ENCODE data around the gene SPTLC3. TPM values are rescaled to one million over a fixed set of nuclear protein-coding genes. Genes with fewer than 3 reads are reported as not detected.

SPTLC3 gene
- total RNA-seq, 1 experiment from 2014 or later, result 3.8 TPM

DNA sequence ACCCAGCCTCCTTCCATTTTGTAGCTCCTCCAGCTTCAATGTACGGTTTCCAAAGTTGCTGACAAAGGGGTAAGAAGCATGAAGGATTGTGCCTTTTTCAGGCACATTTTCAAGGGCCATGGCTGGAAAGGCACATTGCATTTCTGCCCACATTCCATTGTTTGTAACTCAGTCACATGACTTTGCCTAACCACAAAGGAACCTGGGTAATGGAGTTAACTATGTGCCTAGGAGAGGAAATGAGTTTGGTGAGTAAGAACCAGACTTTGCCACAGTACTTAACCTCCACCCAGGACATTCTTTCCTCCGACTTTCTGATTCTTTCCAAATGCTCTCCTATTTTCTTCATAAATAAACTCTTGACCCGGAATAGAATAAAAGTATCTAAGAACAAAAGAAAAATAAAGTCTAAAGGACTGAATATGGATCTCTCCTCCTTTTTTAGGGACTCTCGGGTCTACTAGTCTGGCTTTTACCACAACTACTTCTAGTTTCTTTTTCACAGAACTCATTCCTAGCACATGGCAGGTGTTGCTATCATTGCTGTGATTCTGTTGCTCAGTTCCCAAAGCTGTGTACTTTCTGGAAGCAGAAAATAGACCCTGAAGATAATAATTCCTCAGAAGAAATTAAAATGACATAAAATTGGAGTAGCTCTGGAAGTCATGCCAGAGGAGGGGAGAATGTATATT, 130.8 kb downstream of the SPTLC3 start:
- DNase-seq (ENCODE audit: low spot score), result no peak

DNA sequence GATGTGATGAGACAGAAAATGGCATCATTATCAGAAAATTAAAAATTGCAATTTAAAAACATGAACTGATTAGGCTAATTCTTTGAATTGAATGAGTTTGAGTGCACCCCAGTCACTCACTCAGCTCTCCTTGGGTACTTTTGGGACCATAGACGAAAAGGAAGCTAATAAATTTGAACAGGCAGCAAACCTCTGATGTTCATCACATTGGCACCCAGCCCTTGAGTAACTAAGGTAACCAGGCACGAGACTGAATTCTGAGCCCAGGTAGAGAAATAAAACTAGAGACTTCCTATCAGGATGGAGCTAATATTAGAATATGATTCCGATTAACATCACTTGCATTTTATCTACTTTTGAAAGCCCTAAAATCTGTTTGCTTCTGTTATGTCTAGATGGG, 131.4 kb downstream of the SPTLC3 start:
- DNase-seq (ENCODE audit: low spot score), result no peak

DNA sequence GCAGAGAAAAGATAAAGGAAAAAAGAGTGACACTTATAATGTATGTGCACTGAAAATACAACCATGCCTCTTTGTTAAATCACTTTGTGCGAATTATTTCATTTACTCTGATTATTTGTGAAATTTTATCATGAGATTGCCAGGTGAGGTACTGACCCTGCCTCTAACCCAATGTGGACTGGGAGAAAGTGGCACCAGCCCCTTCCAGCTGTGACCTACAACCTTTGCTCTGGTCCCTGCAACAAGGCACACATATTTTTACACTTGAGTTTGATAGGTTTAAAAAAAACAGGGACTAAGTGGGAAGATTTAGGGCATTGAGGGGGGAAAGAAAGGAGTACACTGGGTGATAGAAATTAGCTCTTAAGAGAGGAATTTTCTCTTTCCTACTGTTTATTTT, 132.0 kb downstream of the SPTLC3 start:
- no peak for DNase-seq (ENCODE audit: low spot score)

DNA sequence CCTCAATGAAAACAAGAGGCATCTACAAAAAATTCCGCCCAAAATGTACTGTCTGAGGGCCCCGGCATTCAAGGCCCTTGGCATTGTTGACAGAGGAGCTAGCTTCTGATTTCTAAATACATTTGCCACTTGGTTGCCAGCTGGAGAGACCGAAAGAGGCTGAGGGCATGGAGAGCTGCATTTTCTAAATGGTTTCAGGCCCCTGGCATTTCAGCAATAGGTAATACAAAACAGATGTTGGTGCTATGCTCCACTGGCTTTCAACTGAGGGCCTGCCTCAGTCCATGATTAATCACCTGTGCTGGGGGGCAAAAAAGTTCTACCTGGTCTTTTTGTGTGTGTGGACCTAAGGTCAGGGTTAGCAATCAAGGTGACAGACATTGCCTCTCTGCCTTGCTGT, 132.8 kb downstream of the SPTLC3 start:
- DNase-seq (ENCODE audit: low spot score), result no peak

DNA sequence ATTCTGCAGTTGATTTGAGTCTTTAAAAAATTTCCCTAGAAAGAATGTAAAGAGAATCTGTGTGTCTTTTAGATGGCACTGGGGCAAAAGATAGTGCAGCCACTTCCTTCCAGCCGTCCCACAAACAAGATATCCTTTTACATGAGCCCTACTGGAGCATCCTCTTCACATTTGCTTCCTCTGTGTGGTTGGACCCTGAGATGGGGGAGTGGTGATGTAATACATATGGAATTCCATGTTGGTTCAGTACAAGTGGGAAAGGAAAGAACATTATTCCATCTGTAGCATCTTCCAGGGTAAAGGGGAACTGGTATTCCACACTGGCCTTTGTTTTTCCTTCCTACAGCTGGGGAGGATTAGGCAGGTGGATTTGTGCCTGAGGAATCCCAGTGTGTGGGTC, 133.4 kb downstream of the SPTLC3 start:
- DNase-seq (ENCODE audit: low spot score), result no peak

DNA sequence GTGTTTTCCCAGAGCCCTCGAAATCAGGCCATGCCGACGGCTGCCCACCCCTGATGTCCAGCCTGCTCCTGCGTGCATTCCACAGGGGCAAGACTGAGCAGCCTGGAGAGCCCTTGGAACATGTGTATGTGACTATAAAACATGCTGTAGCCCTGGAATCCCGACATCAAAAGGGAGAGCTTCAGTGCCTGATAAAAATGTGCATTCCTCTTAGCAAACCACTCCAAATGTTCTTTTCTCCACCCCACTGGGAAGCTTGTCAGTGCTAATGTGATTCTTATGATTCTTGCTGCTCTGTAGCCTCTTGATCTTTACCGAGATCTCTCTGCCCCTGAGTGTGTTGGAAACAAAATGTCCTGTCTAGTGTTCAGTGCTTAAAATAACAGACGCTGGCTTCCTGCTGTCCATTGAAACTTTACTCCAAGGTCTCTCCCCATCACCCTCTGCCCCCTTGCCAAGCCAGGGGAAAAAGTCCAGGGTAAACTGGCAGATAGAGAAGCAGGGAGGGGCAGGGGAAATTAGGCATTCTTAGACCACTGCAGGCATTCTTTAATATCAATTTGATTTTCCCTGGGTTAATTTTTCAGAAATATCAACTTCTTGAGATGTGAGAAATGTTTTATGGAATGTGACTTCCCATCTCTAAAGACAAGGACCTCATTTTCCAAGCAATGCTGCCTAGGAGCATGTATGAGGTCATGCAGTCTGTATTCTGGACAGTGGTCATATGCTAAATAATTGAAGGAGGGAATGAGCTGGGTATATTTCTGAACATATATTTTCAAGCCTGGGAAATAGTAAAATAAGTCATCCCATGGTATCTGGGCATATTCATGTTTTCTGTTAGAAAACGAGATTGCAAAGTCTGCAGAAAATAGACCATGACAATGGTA, 138.5 kb downstream of the SPTLC3 start:
- DNase-seq (ENCODE audit: low spot score), result no peak

DNA sequence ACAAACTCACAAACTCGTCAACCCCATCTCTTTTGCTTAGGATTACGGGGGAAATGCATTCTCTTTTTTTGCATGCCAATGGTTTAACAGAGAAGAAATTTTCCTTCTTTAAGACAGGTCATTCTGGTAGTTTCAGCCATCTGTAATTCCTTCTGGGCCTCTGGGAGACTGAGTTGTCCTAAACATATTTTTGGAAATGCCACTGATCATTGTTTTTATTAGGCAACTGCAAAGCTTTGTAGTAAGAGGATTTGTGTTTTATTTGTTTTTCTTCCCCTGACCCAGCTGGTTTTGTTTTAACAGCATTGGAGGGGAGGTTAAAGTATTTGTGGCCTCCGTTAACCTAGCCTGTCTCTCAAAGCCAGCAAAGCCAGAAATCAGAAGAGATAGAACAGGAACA, 139.2 kb downstream of the SPTLC3 start:
- no peak for DNase-seq (ENCODE audit: low spot score)

DNA sequence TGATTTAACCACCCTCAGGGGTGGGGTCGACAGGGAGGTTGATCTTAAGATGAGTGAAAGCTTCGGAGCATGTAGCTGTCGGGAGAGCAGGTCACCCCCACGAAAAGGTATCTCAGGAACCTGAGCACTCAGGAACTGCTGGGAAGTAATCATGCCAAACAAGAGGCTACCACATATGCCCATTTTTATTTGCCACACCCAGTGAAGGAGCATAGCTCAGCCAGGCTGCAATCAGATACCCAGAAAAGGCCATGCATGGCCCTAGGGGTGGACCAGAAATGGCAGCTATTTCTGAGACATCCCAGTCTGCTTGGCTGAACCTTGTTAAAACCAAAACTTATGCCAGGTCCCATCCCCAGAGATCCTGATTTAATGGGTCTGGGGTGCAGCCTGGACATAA, 139.6 kb downstream of the SPTLC3 start:
- DNase-seq (ENCODE audit: low spot score), result no peak

DNA sequence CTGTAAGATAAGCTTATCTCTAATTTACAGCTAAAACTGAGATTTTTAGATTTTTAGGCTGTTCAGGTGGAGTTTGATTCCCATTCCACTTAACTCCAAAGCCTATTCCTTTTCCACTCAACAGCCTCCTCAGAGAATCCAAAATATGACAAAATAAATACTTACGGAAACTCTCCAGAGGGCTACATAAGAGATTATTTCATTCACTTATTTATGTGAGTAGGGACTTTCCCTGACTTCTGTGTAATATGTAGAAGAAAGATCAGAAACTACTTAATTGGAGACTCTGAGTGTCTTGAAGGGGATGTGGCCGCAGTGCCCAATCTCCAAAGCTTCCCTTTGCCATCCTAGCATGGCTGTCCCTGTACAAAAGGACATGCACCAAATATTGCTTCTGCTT, 140.2 kb downstream of the SPTLC3 start:
- no peak for DNase-seq (ENCODE audit: low spot score)

DNA sequence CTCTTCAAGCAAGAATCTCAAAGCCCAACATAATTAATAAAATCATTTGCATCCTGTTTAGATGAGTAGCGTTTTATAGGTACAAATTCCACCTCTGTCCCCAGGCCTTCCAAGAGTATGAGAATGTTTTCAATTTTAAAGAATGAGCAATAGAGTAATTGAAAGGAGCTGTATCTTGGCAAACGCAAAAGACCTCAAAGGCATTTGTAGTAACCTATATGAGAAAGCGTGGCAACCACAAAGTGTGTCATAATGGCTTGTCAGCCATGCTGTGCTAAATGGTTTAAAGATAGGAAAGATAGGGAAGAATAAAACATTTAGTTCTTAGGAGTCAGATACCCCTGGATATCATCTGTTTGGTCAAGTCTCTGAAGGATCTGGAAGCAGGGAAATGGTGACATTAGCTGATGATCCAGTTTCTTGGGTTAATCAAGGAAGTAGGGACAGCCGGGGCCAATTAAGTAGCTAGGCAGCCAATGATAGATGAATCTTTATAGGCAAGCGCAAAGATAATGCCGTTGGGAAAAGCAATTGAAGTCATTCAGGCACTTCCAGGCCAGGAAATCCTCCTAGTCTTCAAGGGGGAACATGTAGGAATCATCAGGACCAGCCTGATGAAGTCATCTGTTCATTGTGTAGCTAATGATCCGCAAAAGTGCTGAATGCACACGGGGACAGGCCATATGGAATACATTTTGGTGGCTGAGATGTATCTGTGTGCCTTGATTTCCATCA, 140.8 kb downstream of the SPTLC3 start:
- DNase-seq (ENCODE audit: low spot score), result no peak

DNA sequence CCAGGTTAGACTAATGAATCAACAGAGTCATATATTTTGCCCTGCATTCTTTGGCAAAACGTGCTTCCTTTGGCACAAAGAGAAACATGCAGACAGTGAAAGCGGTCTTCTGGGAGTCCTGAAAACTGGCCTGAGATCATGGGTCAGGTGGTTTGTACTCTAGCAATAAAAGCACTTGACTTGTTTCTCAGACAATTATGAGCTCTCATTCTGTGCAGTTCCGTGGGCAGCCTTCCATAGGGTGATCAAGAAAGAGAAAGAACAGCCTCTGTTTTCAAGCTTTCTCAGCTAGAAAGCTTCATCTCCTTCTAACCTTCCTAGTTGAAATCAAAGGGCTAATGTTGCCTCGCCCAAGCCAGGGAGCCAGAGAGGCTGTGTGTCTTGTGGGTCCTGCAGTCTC, 149.6 kb downstream of the SPTLC3 start:
- DNase-seq (ENCODE audit: low spot score), result no peak

DNA sequence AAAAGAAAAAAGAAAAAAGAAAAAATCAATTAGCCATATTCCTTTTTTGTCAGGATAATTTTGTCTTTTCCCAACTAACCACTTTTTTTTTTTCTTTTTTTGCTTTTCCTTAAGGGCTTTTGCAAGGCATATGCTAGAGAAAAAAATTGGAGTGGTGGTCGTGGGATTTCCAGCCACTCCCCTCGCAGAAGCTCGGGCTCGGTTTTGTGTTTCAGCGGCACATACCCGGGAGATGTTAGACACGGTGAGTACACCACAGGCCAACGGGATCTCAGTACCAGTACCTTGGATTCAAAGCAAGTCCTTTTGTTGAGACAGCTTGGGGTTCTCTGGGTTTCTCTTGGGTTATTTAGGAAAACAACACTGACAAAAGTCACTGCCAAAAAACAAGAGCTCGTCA, 151.1 kb downstream of the SPTLC3 start:
- no peak for DNase-seq (ENCODE audit: low spot score)

DNA sequence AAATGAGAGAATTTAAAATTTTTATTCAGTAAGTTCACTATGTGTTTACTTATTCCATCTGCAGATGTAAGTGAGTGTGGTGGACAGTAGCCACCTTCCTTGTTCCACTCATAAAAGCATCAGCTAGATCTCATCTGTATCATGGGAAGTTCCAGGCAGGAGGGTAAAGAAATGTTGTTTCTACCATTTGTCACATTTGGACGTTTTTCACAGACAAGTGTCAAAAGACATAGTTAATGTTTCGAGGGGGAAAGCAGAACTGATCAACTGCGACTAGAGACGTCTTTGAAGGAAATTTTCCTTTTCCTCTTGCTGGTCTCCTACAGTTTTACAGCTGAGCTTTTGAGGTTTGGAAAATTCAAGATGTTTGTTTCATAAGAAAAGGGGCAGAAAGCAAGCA, 156.4 kb downstream of the SPTLC3 start:
- no peak for DNase-seq (ENCODE audit: low spot score)

DNA sequence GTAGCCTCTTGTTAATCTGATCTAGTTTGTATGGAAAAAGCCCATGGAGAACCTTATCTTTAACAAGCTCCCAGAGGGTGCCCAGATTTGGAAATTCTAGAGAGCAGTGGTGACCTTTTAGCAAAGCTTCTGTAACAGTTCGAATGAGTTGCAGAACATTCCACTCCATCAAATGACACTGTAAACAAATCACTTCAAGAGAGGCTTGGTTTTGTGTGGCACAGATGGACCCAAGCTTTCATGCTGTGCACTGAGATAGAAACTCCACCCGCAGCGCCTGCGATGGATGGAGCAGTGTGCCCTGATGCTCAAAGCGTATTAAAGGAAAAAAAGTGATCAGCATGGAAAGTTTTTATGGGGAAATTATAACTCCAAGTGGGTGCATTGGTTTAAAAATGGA, 157.2 kb downstream of the SPTLC3 start:
- DNase-seq (ENCODE audit: low spot score), result no peak

DNA sequence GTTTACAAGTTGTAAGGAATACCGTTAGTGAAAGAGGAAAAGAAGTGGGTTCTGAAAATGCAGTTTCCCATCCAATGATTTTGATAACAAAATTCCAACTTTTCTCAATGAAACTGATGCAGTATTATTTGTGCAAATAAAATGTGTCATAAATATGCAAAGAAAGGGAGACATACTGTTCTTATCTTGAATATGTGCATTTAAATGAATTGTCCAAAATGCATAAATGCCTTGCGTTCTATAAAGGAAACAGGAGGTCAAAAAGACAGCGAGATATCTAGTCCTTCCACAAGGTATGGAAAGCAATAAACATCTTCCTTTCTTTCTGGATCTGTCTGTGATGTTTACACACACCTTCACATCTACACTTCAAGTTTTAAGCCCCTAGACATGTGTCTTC, 157.7 kb downstream of the SPTLC3 start:
- no peak for DNase-seq (ENCODE audit: low spot score)

DNA sequence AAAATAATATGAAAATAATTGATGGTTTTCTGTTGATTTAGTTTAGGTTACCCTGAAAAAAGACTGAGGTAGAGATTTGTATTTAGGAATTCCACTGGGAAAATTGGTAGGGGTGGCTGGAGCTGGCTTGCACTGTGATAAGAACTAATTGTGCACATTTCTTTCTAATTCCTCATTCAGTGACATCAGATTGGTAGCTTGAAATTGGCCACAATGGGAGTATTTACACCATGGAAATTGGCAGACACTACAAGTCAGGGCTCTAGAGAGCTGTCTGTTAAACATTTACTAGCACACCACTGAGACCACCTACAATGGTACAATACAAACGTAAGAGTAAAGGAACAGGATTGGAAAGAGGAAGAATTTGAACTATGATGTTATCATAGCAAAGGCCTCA, 160.3 kb downstream of the SPTLC3 start:
- no peak for DNase-seq (ENCODE audit: low spot score)

DNA sequence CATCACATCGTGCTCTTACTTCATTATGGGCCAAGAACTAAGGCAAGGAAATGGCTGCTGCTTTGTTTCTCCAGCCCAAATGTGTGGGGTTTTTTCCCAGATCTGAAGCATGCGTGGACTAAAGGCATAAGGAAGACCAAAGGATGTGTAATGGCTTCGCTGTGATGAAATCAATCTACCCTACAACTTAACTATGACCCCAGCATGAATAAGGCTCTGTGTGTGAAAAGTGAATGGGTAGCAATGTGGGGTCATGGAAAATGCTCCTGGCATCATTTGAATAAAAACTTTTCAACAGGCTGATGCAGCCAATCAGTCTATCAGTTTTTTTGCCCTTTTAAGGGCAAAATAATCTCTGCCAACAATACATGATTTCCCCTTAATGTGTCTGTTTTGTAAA, 162.0 kb downstream of the SPTLC3 start:
- no peak for DNase-seq (ENCODE audit: low spot score)

DNA sequence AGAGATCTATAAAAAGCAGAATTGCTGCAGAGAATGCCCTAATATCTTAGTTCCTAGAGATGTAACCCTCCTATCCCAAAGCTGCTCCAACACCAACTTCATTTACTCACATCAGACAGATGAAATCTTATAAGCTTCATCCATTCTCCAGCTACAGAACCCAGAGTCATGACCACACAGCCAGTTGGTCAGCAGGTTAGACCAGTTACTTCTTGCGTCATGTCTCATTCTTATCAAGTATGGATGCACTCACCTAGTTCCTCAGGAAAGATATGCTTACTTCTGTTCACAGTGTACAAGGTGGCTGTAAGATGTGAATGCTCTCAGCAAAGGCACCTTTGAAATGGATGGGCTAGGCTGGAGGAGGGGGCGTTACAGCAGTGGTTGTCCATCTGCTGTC, 164.4 kb downstream of the SPTLC3 start:
- no peak for DNase-seq (ENCODE audit: low spot score)

DNA sequence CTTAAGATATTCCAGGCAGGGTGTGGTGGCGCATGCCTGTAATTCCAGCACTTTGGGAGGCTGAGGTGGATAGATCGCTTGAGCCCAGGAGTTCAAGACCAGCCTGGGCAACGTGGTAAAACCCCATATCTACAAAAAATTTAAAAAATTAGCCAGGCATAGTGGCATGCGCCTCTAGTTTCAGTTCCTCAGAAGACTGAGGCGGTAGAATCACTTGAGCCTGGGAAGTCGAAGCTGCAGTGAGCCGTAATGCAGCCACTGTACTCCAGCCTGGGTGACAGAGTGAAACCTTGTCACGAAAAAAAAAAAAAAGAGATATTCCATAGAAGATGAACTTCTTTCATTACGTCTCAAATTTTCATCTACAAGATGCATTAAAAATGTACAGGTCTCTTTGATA, 165.6 kb downstream of the SPTLC3 start:
- no peak for DNase-seq (ENCODE audit: low spot score)

DNA sequence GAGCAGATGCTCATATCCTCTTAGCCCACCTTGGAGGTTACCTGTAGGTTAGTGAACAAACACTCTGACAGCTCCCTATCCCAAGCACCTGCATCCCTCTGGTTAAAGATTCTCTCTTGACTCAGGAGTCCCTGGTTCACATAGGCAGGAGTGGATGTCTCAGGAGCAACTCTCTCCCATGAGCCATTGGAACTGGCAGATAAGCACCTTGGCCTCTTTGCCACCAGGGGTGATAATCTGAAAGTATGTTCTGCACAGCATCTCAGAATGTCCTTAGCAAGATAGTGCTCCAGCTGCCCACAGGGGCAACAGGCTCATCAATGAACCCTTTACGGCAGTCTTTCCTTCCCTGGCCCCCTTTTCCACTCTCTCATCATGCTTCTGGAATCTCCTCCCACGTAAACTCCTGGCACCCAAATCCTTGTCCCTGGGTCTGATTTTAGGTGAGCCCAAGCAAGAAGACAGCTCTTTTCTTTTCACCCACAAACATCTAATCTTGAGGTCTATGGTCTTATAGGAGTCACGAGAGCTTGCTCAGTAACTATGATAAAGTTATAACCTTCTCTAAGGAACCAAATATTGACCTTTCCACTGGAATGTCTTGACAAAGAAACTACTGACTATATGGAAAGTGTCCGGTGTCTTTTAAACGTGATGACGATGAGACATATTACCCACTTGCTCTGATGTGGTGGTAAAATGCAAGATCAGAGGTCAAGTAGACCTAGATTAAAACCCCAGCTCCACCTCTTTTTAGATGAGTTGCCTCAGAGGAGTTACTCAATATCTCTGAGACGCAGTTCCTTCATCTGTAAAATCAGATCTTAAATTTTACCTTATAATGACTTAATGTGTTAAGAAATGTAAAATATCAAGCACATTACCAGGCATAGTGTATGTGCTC, 172.5 kb downstream of the SPTLC3 start:
- no peak for DNase-seq (ENCODE audit: low spot score)

DNA sequence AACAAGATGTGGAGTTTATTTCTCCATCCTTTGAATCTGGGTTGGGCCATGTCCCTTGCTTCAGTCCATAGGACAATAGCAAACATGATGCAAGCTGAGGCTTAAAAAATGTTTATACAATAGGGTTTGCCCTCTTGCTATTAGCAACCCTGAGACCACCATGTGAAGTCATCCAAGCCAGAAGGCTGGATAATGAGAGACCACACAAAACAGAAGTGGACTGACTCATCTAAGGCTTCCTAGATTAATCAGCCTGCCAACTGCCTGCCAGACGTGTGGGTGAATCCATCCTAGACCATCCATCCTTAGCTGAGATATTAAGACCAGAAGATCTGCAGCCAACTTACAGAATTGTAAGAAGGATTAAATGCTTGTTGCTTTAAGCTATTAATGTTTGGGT, 174.2 kb downstream of the SPTLC3 start:
- DNase-seq (ENCODE audit: low spot score), result no peak
